ENCODE data around the gene KRT80.

The KRT80 gene

DNA sequence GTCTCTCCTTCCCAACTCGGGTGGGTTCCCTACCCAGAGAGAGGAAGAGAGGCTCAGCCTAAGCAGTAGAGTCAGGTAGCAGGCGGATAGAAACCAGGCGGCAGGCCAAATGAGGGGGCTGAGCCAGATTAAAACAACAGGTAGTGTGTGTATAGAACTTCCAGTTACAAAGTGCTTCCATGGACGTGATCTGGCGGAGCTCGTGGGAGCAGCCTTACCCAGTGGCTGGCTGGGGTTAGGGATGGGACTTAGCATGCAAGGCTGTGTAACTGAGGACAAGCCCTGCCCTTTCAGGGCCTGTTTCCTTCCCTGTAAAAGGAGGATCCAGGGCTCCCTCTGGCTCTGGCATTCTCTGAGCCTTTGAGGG, 8.3 kb downstream of the KRT80 start:
- DNase-seq (ENCODE audit: low read depth) = no peak
- TF ChIP-seq, protein P1, sequence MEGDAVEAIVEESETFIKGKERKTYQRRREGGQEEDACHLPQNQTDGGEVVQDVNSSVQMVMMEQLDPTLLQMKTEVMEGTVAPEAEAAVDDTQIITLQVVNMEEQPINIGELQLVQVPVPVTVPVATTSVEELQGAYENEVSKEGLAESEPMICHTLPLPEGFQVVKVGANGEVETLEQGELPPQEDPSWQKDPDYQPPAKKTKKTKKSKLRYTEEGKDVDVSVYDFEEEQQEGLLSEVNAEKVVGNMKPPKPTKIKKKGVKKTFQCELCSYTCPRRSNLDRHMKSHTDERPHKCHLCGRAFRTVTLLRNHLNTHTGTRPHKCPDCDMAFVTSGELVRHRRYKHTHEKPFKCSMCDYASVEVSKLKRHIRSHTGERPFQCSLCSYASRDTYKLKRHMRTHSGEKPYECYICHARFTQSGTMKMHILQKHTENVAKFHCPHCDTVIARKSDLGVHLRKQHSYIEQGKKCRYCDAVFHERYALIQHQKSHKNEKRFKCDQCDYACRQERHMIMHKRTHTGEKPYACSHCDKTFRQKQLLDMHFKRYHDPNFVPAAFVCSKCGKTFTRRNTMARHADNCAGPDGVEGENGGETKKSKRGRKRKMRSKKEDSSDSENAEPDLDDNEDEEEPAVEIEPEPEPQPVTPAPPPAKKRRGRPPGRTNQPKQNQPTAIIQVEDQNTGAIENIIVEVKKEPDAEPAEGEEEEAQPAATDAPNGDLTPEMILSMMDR (IDR thresholded peaks at IDR 0.05; ENCODE audit: control insufficient read depth, extremely low read depth, insufficient read depth) = no peak
- H3K4me3 ChIP-seq (ENCODE audit: low read depth, low read length) = no peak overlapping the region

DNA sequence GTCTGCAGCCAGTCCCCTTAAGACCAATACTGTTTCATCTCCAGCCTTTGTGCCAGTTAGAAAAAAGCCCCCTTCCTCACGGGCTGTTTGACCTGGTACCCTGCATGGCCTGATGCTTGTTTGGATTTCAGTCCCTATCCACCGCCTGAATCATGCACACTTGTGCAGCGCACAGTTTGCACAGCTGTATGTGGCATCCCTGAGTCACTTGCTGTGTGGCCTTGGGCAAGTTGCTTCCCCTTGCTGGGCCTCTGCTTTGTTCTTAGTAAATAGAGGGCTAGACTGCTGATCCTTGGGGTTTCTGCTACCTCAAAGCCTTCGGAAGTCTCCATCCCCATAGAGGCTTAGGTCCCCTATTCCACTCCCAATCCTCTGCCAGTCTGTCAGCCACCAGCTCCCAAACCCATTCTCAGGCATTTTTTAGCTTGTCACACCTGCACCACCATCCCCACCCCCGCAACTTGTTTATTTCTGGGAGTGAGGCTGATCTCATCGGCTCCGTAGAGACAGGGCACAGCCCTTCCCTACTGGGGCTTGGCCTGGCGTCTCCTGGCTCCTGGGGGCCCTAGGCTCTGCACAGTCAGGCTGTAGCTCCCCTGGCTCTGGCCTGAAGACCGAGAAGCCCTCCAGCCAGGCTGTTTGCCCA, 8.8 kb downstream of the KRT80 start:
- DNase-seq (ENCODE audit: low read depth) = no peak
- TF ChIP-seq, protein P1 (IDR thresholded peaks at IDR 0.05; ENCODE audit: control insufficient read depth, extremely low read depth, insufficient read depth) = no peak
- H3K4me3 ChIP-seq (ENCODE audit: low read depth, low read length) = no peak overlapping the region

DNA sequence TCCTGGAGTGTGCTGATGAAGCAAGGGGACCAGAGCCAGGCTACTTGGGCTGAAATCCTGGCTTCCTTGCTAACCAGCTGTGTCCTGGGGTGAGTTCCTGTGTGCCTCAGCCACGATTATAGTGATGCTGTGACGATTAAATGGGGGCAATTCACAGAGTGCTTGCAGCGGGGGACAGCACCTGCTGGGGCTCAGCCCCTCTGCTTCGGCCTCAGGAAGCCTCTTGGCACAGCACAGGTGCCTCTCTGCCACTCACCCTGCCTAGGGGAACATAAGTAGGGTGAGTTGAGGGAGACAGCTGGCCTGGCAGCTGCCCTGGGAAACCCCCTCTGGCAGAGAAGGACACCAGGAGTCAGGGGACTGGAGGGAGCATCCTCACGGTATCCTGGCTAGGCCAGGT, 9.4 kb downstream of the KRT80 start:
- no peak for DNase-seq (ENCODE audit: low read depth)
- no peak overlapping the region for H3K4me3 ChIP-seq (ENCODE audit: low read depth, low read length)
- TF ChIP-seq, protein P1 (IDR thresholded peaks at IDR 0.05; ENCODE audit: control insufficient read depth, extremely low read depth, insufficient read depth) = no peak

DNA sequence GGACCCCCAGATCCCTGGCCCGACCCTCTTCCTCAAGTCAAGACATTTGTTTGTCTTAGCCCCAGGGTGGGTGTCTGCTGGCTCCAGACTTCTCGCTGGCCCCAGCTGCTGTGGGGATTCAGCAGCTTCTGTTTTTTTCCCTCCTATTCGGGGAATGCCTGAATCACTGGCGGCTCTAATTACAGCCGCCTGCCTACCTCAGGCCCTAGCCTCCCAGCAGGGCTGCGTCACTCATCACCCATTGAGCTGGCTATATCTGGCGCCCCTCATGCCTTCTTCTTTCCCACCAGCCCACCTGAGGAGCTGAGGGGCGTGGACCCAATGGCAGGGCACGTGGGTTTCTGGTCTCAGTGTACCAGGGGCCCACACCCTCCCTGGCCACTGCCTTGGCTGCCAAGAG, 10.1 kb downstream of the KRT80 start:
- H3K4me3 ChIP-seq (ENCODE audit: low read depth, low read length) = no peak overlapping the region
- TF ChIP-seq, protein P1 (IDR thresholded peaks at IDR 0.05; ENCODE audit: control insufficient read depth, extremely low read depth, insufficient read depth) = no peak
- DNase-seq (ENCODE audit: low read depth) = no peak

DNA sequence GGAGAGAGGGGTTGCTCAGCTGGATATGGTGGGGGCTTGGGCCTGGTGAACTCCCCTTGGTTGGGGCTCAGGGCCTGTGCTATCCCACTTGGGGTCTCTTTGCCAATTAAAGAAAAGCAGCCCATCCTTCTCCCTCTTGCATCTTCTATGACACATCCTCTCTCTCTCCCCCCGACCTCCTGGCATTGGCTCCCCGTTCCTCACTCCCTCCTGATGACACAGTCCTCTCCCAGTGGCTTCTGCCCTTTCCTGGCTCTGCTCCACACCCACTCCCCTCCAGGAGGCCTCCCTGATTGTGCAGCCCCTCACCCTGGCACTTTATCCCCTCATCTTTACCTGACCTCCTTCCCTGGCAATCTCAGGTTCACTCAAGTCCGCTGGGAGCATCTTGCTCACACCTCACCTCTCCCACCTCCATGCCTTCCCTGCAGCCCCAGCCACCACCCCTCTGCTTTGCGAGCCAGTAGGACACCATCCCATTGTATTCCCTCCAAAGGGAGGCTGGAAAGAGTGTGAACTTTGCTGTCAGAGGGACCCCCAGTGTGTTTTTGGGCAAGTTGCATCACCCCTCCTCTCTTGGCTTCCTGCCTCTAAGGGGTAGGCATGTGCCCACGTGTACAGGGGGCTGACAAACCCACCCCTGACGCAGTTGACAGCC, 10.7 kb downstream of the KRT80 start:
- DNase-seq (ENCODE audit: low read depth) = no peak
- H3K4me3 ChIP-seq (ENCODE audit: low read depth, low read length) = no peak overlapping the region
- TF ChIP-seq, protein P1 (IDR thresholded peaks at IDR 0.05; ENCODE audit: control insufficient read depth, extremely low read depth, insufficient read depth) = no peak

DNA sequence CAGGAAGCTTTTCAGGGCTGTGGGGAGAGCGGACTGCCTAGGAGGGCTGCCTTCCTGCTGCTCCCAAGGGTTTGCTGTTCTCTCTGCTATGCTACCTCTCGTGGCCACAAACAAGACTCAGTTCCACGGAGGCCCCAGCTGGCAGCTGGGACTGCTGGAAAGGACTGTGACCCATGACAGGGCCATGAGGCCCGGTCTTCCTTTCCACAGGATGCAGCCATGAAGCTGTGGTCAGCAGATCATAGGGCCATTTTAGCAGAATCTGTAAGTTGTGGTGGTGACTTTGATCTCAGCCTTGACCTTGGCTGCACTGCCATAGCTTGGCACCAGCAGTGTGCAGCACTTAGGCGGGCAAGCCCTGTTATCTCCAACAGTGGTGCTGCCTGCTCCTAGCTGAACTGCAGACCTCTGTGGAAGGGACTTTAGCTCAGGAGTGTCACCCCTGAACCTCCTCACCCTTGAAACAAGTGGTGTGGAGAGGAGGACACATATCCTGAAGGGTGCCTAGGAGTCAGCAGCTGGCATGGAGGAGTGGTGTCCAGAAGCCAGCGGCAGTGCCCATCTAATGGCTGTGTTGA, 12.3 kb downstream of the KRT80 start:
- DNase-seq (ENCODE audit: low read depth) = no peak
- TF ChIP-seq, protein P1 (IDR thresholded peaks at IDR 0.05; ENCODE audit: control insufficient read depth, extremely low read depth, insufficient read depth) = no peak
- no peak overlapping the region for H3K4me3 ChIP-seq (ENCODE audit: low read depth, low read length)

Data from LNCaP clone FGC (cell line).